GM04504 (cell line): ENCODE data around the gene TBC1D22A.

Experiments used
- DNase-seq: peaks from one replicate; pipeline ENCODE4 v3.0.0-alpha.2; 2012; ENCODE audit warnings: low read depth

Gene TBC1D22A

DNA sequence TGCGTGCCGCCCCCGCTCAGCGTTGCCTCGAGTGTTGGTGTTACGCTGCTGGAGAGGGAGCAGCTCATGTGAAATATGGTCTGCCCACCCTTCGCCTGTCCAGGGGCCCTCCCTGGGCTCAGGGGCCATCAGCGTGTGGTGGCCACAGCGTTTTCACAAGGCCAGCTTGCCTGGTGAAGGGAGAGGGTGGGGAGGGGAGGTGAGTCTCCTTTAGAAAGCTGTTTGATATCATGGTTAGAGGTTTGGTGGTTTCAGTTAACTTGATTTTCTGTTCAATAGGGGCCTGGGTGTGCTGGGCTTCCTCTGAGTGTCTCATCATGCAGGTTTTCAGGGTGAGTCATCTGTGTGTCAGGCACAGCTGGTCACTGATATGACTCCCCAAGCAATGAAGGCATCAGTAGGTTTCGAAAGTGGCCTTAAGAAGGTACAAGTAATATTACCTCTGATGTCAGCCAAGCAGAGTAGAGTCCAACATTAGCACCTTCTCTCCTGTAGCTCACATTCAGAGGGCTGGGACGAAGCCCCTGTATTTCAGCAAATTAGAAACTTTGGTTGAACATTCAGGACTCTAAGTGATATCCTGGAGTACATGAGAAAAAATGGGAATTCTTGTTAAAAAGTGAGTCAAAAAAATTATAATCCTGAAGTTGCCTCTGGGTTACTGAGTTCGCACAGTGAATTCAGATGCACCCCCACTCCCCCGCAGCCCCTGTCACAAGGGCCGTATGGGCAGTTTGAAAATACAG lies 172.5 kb downstream of the TBC1D22A start:
- DNase-seq, result peak; percentile 72

DNA sequence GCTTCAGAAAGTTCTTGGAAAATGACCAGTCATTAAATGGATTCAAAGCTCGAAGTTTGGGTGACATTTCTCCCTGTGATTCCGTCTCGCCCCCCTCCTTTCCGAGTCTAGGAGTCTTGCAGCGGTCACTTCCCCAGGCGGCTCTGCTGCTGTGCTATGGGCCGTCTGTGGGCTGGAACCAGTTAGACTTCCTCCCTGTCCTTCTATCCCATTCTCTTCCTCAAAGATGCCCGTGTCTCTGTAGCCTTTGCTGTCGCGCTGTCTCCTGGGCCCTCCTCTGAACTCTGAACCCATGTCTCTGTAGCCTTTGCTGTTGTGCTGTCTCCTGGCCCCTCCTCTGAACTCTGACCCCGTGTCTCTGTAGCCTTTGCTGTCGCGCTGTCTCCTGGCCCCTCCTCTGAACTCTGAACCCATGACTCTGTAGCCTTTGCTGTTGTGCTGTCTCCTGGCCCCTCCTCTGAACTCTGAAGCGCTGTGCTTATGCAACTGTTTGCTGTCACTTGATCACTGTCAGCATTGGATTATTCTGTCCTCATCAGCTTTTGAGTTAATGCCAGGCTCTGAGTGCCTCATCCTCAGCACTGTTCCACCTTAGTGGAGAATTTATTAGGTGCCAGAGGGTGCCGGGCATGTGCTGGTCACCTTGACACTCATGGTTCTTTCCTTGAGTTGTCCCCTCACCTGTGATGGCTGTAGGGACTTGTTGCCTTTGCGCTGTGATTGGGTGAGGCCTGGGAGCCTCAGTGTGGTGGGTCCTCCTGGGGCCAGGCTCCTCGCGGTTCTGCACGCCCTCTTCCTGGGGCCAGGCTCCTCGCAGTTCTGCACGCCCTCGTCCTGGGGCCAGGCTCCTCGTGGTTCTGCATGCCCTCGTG lies 173.3 kb downstream of the TBC1D22A start:
- DNase-seq, result no peak

DNA sequence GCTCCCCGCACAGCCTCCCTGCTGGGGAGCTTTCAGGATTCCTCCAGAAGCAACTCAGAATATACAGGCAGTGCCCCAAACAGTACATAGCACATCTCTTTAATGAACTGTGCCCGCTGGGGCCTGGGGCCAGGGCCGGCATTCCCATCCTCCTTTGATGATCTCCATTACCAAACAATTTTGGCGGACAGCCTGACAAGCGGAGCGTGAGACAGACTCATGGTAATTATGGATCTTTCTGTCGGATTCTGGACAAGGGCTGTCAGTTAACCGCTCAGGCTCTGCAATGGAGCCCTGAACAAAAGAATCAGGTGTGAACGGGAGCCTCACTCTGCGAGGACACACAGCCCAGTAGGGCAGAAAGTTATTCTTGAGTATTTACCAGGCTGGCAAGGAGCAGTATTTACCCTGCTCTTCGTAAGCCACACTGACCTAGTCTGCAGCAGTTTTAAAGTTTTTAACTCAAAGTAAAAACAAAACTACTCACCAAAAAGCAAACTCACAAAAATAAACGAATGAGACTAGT lies 174.0 kb downstream of the TBC1D22A start:
- DNase-seq, result no peak

DNA sequence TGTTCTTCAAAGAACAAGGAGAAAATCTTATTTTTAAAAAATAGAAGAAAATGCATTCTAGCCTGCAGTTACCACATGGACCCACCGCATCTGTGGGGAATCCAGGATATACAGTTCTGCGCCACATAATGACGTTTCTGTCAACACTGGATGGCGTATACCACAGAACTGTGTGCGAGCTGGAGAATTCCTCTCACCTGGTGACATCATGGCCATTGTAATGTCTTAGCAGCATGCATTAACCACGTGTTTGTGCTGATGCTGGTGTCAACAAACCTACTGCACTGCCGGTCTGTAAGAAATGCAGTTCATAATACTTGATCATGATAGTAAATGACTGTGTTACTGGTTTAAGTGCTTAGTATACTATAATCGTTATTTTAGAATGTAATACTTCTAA lies 174.7 kb downstream of the TBC1D22A start:
- no peak for DNase-seq

- DNase-seq, result no peak
Observed at GRCh38 chr22:46937939-46938338, 175.5 kb downstream of the TBC1D22A start.

DNA sequence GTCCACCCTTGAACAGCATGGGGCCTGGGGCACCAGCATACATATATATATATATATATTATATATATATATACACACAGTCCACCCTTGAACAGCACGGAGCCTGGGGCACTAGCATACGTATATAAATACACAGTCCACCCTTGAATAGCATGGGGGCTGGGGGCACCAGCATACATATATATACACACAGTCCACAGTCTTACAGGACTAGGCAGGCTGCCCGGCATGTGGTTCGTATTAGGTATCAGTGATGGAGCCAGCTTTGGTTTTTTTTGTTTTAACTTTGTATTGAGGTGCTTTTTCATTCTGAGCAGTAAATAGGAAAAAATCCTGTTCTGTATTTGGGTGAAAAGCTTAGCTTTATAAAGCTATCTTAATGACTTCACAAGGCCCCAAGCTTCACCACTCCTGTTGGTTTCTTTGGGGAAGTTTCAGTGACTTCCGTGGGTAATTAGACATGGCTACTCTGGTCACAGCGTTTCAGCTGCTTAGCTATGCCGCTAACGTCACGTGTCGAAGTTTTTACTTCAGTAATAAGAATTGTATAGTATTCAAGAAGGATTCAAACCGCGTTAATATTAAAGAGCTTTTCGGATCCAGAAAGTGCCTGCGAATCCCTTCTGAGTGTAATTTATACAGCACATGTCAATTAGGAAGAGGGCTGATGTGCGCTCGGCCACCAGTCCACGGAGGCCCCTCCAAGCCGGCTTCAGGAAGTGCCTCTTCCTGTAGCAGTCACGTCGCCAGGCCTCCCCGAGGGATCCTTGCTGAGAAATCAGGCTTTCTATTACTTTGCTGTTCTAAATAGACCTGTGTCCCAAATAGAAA lies 179.7 kb downstream of the TBC1D22A start:
- no peak for DNase-seq

- DNase-seq, result no peak
Observed at GRCh38 chr22:46942799-46943785, 180.6 kb downstream of the TBC1D22A start.

GRCh38 chr22:46945481-46945880 lies 183.0 kb downstream of the TBC1D22A start:
- DNase-seq, result no peak

DNA sequence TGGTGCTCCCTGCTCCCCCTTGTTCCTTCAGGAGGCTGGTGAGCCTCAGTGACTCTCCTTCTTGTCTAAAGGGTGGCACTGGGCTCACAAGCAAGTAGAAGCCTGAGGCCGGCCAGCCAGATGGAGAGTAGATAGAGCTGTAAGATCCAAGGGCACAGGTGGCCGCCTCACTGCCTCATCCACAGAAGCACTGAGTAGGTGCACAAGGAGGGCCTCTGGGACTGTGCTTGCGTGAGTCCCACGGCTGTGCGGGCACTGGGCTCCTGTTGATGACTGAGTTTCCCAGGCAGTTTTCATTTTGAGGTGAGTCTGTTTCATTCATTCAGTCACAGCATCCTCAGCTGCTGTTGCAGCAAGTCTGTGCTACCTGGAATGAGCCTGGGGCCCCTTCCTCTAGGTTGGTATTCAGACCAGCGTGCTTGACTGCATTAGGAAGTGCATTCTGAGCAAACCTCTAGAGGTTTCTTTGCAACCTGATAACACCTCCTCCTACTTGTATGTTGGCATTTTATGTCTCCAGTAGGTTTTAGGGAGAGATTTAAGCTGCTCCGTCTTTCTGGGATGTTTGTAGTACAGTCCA lies 184.0 kb downstream of the TBC1D22A start:
- no peak for DNase-seq

DNA sequence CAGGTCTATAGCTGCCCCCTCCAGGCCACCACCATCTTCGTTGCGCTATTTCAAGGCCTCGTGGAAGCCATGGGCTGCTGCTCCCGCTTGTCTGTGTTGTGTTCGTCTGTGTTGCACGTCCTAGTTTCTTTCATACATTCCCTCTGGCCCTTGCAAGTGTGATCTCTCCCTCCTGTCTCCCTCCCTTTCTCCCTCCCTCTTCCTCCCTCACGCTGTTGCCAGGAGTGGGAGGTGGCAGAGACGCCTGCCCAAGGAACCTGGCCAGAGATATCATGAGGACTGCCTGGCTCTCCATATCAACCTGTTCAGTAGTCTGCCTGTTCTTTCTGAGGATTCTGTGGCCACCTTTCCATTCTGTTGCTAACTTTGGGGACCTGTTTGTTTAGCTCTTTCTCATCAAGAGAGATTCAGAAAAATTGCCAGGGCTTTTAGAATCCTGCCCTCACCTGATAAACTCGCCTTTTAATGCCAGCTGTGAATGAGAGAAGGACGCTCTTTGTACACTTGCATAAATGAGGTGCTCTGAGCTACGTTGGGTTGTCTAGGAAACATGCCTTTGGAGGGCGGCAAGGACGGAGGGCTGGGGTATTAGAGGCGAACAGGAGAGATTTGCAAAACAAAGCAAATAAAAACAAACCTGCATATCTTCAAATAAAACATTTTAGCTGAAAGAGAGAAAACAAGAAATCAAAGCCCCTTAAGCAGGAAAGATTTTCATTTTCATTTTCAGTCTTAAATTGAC lies 185.2 kb downstream of the TBC1D22A start:
- DNase-seq, result no peak

DNA sequence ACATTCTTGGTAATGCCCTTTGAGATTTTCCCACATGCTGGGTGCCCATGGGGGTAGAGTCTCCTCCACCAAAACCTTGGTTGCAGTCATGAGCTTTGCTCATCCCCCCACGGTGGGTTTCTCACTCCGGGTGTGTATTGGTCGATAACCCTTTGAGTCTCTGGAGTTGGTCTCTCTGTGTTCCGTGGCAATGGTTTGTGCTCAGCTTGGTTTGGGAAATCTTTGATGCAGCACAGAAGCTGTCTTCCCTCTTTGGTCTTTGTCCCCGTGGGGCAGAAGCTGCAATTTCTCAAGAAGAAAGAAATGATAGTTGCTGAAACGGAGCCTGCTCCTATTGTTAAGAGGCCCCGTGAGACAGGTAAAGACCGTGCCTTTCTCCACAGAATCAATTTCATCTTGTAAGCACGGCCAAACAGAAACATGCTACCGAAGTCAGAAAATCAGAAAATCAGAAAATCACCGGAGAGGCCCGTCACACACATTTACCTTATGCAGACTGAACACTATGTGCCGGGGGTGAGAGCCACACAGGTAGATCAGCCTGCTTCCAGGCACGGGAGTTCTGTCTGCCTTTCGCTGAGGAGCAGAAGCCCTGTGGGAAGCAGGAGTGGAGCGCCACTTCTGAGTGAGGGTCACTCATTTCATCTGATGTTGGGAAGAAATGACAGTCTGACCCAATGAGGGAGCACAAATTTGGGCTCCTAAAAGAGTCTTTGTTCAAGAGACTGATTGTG lies 186.1 kb downstream of the TBC1D22A start:
- DNase-seq, result no peak

DNA sequence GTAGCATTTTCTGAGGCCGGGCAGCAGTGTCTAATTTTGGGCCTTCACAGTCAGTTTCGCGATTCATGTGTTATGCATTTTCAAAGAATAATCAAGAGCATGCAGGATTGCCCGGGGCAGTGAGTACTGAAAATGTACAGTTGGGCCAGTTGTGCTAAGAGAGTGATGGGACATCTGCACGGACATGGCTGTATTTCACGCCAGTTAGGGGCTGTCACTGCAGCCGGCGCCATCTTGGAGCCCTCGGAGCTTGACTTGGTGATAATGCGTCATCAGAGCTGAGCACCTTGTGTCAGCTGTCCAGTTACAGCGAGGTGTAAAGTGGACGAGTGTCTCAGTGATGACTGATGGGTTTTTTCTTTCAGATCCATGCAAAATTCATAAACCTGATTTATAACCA lies 188.9 kb downstream of the TBC1D22A start:
- DNase-seq, result no peak

DNA sequence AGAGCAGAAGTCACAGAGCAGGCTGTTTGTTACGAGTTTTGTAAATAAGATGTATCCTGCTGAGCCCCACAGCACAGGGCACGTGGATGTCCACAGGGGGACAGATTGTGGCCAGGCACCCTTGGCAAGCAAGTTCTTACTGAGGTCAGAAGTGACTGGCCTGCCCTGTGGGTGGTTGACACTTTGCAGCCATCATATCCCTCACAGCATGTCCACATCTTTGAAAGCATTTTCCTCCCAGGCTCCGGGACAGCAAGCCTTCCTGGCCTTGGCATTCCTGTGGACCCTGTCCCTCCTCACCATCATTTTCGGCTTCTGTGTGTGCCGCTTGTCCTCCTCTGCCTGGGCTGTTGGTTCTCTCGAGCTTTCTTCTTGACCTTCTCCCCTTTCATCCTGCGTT lies 189.5 kb downstream of the TBC1D22A start:
- no peak for DNase-seq

DNA sequence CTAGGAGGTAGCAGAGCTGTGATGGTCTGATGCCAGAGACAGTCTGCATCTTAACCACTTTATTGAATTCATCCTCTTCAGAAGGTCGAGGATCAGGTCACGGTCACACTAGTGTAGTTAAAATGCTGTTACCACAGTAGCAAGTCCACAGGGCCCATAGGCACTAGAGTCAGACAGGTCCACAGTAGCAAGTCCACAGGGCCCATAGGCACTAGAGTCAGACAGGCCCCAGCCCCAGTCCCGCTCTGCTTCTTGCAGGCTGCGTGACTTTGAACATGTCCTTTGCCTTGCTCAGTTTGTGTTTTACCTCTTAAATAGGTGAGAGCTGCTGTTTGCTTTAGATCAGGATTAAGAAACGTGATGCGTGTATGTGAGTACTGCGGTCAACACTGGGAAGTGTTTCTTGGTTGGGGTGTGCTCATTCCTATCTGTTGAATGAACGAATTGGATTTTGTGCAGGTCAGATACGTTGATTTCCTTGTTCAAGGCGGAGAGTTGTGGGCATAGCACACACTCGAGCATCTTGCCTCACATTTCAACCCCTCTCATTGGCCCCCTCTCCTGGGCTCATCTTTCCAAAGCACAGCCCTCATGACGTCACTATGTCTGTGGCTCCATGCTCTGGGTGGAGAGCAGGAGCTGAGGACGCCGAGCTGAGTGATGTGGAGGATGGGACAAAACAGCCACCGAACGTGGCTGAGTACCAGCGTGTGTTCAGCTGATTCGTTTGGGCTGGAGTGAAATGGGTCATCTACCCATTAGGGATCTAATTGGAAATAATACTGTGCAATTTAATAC lies 191.7 kb downstream of the TBC1D22A start:
- no peak for DNase-seq

DNA sequence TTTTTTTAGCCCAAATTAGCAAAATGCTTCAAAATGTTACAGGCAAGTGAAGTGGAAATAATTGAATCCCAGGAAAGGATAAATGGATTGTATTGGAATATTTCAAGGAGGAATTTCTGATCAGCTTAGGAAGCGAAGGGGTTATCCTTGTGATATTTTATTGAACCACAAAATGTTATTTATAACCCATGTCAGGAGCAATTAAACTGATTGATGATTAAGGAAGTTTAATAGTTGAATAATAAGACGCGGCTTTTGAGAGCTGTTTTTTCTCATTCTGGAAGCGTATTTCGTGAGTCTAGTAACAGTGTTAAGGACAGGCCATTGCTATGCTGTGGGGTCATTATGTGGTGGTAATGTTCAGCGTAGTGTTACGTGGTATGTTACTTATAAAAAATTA lies 192.3 kb downstream of the TBC1D22A start:
- no peak for DNase-seq

DNA sequence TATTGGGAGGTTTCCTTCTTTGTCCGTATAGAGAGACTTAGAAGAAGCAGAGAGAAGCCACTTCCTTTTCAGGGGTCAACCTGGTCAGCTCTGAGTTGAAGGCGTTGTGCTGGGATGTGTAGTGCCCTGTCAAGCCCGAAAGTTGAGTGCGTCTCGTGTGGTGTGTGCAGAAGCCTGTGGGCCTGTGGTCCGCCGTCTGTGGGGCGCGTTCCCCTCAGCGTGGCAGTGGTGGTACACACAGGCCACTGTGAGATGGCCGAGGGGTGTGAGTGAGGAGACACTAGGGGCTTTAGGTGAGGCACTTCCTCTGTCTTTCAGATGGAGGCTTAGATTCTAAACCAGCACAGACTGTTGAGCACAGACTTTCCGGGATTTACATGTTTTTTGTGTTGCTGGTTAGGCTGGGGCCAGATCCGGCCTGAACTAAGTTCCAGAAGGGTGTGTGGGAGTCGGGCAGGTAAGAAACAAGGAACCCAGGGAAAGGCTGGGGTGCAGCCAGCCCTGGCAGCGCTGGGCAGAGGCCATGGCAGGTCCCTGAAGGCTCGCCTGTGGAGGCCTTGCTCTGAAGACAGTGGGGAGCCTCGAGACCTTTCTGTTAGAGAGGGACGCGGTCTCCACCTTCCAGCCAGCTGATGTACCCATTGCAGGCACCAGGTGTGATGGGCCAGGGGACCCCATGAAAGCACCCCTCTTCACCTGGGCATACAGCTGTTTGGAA lies 194.2 kb downstream of the TBC1D22A start:
- DNase-seq, result no peak

DNA sequence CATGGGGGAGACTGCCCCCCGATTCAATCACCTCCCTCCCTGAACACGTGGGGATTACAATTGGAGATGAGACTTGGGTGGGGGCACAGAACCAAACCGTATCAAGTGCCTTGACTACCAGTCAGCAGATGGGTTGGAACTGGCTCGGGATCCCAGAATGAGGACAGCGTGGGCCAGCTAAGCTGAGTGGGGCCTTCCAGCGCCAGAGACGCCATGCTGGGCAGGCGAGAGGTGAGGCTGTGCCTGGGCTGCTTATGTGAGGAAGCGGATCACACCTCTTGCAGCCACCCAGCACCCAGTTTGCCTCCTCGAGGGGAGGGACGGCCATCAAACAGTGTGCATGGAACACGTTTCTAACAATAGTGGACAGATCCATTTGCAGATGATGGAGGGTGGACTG lies 195.1 kb downstream of the TBC1D22A start:
- DNase-seq, result no peak

GRCh38 chr22:46958191-46958590 lies 195.7 kb downstream of the TBC1D22A start:
- no peak for DNase-seq
